BJ (cell line): ENCODE data around the gene CDKL4. TPM values are rescaled to one million over a fixed set of nuclear protein-coding genes. Genes with fewer than 3 reads are reported as not detected.
"Not testable (repeated sequence)": the region's sequence is repeated elsewhere in the genome, so short reads cannot be mapped to it uniquely, and the experiment has no call there.

Experiments
- CTCF ChIA-PET: fragments of 350-600 bp; formaldehyde crosslinking; extraction: SDS; loops from one replicate; lab custom pipeline; 2021; ENCODE audit warnings: antibody characterized with exemption, inconsistent platforms; lab: Yijun Ruan, JAX
- POLR2A ChIA-PET: fragments of 300-600 bp; sonication (Branson Sonifier 250); formaldehyde crosslinking; extraction: SDS; loops from one replicate; lab custom pipeline; 2021; ENCODE audit warnings: antibody characterized with exemption; lab: Charles Lee
- DNase-seq: peaks from one replicate; pipeline ENCODE4 v3.0.0-alpha.2; 2011; ENCODE audit warnings: low read depth
- H3K27me3 ChIP-seq: 2 replicates; pipeline ENCODE4 v1.6.0; 2011; ENCODE audit warnings: low read length; ENCODE audit not compliant: control insufficient read depth, insufficient read depth
- H3K36me3 ChIP-seq: 2 replicates; pipeline ENCODE4 v1.5.1; 2011; ENCODE audit warnings: low read length; ENCODE audit not compliant: control insufficient read depth, insufficient read depth
- H3K4me3 ChIP-seq: 2 replicates; pipeline ENCODE4 v1.5.1; 2011; ENCODE audit warnings: low read depth, mild to moderate bottlenecking, control low read depth, low read length
- polyA plus RNA-seq: library from polyadenylated mRNA; depleted of rRNA; stranded (reverse); fragments of >200 nt; gene quantifications from 2 replicates; pipeline ENCODE4 v1.2.3, GENCODE V29; 2011
- TF ChIP-seq, protein P1 (sequence below): IDR thresholded peaks from 2 replicates; pipeline ENCODE4 v1.5.1; 2011; ENCODE audit warnings: low read depth, mild to moderate bottlenecking, control low read depth, inconsistent platforms, low read length, moderate library complexity; ENCODE audit not compliant: insufficient read depth

CDKL4 gene
- polyA plus RNA-seq, 1 experiment: not detected

DNA sequence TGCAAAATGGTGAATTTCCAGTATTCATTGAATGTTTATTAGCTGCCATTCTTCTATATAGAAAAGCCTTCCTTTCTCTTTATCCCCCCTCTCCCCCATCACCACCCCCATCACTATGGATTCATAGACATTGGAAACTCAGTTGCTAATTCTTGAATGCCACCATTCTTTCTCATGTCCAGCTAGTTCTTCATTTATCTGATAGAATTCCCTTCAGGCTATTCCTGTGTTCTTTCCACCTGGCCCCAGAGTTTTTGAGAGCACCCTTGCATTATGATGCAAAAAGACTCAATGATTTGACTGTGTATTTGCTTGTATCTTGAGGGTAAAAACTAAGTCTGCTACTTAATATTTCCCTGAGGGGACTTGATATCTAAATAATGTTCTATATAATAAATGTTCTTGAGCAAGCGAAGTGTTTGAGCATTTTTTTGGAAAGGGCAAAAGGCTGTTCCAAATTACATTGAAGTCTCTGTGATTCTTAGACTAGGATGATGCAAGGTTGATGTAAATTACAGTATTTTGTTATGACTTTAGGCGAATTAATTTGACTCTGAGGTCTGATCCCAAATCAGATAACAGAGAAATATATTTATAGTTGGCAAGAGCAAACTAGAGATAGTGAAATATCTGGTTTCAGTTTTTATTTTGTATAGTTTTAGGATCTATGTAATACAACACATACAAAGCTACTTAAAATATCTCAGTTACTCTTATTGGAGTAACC, 104.1 kb downstream of the CDKL4 start:
- Histone ChIP-seq H3K4me3 (no peak overlapping the region), H3K36me3 (no peaks in the 10 kb centered on the region), H3K27me3 (no peaks in the 10 kb centered on the region)
- ChIA-PET POLR2A (no interaction called here), CTCF (no interaction called here)
- DNase-seq: no peak
- TF ChIP-seq, protein P1, sequence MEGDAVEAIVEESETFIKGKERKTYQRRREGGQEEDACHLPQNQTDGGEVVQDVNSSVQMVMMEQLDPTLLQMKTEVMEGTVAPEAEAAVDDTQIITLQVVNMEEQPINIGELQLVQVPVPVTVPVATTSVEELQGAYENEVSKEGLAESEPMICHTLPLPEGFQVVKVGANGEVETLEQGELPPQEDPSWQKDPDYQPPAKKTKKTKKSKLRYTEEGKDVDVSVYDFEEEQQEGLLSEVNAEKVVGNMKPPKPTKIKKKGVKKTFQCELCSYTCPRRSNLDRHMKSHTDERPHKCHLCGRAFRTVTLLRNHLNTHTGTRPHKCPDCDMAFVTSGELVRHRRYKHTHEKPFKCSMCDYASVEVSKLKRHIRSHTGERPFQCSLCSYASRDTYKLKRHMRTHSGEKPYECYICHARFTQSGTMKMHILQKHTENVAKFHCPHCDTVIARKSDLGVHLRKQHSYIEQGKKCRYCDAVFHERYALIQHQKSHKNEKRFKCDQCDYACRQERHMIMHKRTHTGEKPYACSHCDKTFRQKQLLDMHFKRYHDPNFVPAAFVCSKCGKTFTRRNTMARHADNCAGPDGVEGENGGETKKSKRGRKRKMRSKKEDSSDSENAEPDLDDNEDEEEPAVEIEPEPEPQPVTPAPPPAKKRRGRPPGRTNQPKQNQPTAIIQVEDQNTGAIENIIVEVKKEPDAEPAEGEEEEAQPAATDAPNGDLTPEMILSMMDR: no peak

DNA sequence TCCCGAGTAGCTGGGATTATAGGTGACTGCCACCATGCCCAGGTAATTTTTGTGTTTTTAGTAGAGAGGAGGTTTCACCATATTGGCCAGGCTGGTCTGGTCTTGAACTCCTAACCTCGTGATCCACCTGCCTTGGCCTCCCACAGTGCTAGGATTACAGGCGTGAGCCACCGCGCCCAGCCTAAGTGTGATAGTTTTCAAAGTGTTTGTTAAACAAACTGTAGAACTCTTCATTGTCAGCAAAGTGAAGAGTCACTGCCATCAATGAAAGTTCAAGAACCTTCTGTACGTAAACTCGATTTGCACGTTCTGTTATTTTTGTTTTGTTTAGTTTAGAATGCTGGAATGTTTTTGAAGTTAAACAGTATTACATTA, 104.9 kb downstream of the CDKL4 start:
- CTCF ChIA-PET: no interaction called here
- no peak overlapping the region for H3K4me3 ChIP-seq
- TF ChIP-seq, protein P1: no peak
- POLR2A ChIA-PET: no interaction called here
- H3K36me3 ChIP-seq: no peaks in the 10 kb centered on the region
- H3K27me3 ChIP-seq: no peaks in the 10 kb centered on the region
- DNase-seq: no peak

DNA sequence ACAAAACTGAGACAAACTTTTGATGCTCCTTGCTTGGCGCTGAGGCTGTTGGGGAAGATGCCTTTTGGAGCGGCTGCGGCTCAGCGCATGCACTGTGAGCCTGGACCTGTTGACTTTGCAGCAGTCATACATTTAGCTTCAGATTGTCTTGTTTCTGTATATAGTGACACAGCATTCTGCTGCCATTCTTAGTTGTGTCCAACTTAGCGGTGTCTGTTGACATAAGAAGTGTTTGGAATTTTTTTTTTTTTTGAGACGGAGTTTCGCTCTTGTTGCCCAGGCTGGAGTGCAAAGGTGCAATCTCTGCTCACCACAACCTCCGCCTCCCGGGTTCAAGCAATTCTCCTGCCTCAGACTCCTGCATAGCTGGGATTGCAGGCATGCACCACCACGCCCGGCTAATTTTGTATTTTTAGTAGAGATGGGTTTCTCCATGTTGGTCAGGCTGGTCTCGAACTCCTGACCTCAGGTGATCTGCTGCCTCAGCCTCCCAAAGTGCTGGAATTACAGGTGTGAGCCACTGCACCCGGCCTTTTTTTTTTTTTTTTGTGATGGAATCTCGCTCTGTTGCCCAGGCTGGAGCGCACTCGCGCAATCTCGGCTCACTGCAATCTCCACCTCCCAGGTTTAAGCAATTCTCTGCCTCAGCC, 105.5 kb downstream of the CDKL4 start:
- POLR2A ChIA-PET, H3K27me3 ChIP-seq, DNase-seq, H3K36me3 ChIP-seq, CTCF ChIA-PET, H3K4me3 ChIP-seq: not testable (repeated sequence)

DNA sequence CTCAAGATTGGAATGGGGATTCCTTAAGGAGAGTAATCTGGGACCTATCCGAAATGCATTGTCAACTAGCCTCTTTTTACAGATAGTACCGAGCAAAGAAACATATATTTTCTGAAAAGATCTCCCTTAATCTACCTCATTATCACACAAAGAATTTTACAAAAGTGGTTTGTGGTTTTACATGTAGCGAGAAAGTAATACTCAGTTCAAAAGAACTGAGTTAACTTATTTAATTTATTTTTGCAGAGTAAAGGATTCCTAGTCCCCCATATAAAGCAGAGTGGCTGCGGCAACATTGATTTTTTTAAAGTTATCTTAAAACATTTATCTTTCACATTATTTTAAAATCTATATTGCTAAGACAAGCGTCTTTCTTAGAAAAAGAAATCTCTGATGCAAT, 107.0 kb downstream of the CDKL4 start:
- Histone ChIP-seq H3K27me3 (no peaks in the 10 kb centered on the region), H3K4me3 (no peak overlapping the region), H3K36me3 (no peaks in the 10 kb centered on the region)
- DNase-seq: no peak
- ChIA-PET POLR2A (no interaction called here), CTCF (interaction anchor here (1.0 kb wide), 1 partner anchor 11 kb away, joined by 3 read pairs; no protein-coding TSS in a partner anchor)
- TF ChIP-seq, protein P1: no peak

DNA sequence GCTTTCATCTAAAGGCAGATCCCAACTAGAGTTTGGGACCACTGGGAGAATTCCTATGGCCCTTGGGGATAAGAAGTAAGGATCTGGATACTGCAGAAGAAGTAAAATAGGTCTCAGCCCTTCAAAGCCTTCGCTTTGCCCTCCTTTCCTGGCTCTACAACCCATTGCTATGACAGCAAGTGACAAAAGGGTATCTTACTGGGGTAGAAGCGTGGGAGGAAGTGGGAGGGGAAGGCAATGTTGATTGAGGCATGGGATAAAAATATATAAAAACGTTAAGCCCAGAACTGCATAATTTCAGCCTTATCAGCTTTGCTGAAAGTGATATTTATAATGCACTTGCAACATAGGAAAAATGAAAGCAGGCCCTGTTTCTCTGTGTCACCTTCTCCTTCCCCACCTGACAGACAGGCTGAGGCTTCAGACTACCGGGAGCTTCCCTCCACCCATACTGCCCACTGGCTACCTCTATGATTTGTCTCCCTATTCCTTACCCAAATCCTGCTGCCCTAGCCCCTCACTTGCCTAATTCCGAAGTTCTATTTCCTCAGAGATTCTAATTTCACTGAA, 108.0 kb downstream of the CDKL4 start:
- no peak for DNase-seq
- Histone ChIP-seq H3K27me3 (no peaks in the 10 kb centered on the region), H3K36me3 (no peaks in the 10 kb centered on the region), H3K4me3 (no peak overlapping the region)
- ChIA-PET CTCF (interaction anchor here (0.6 to 1.0 kb wide), 2 partner anchors 10 to 38 kb away, joined by 3 to 4 read pairs; no protein-coding TSS in a partner anchor), POLR2A (no interaction called here)
- TF ChIP-seq, protein P1: no peak
